ENCODE measurements around the gene SLC35C1.

Gene SLC35C1

GRCh38 chr11:45804761-45805304 is at the start of gene SLC35C1:
TSS of gene SLC35C1 (plus strand) at chr11:45805149. CDS start at chr11:45805802, 653 bp downstream.
- peak; percentile 12 for FAIRE-seq

DNA sequence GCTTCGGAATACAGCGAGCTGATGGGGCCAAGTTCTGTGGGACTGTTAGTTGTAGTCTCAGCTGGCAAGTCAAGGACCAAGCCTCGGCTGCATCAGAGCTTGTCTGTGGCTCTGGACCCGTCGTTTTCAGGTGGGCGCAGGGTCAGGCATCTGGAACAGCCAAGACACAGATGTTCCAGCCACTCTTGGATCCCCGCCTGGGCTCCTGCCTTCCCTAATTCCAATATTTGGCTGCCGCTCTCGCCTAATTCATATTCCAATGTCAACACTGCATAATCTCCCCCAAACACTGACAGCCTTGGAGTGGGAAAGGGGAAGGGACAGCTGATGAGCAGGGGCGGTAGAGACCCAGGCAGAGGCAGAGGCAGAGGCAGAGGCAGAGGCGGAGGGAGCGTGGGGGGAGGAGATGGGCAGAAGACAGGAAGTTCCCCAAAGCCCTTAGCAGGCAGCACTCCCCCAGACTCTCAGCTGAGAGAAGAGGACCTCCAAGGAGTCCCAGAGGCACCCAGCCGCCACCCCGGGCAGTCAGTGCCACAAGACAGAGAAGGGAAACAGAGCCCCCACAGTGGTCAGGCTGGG is 49.6 kb upstream of the SLC35C1 start:
- FAIRE-seq = no peak

DNA sequence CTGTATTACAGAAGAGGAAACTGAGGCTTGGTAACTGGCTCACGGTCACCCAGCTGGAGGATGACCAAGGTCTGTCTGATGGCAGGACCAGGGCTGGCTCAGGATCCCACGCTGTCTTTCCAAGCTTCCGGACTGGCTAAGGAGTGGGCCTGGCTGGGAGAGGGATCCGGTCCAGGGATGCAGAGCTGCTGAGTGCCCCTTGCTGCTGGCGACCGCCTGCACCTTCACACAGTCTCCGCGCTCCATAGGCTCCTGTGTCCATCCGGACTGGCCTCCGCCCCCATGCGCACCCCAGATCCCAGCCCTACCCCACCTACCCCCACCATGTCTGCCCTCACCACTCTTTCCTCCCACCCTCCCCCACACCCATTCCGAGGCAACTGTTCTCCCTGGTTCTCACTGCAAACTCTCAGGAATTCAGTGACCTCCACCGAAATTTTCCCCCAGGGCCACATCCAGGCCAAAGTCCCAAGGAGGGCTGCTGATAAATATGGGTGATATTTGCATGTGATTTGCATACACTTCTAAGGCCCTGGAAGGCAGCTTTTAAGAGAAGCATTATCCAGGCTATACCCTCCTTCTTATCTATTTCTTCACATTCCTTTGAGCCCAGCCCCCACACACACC is 48.5 kb upstream of the SLC35C1 start:
- no peak for FAIRE-seq

- FAIRE-seq = no peak
Measured at GRCh38 chr11:45757672-45758071, 47.3 kb upstream of the SLC35C1 start.

DNA sequence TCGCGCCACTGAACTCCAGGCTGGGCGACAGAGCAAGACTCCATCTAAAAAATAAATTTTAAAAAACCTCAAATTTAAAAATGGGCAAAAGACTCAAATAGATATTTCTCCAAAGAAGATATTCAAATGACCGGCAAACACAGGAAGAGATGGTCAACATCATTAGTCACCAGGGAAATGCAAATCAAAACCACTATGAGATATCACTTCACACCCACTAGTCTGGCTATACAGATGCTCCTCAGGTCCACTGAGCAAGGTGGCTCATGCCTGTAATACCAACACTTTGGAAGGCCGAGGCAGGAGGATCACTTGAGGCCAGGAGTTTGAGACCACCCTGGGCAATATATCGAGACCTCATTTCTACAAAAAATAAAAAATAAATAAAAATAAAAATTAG is 43.3 kb upstream of the SLC35C1 start:
- no peak for FAIRE-seq

DNA sequence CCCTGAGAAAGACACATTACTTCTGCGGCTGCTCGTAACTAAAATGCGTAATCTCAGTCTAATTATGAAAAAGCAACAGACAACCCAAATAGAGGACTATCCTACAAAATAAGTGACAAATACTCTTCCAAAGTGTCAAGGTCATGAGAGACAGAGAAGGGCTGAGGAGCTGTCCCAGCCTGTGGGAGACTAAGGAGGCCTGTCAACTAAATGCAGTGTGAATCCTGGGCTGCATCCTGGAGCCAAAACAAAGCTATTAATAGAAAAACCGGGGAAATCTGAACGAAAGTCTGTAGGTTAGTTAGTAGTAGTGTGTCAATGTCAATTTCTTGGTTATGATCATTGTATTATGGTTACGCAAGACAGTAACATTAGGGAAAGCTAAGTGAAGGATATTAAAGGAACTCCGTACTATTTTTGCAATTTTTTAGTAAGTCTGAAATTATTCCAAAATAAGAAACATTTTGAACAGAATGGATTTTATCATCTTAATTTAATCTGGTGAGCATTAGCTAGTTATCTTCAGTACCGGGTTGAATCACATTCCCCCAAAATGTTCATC is 39.8 kb upstream of the SLC35C1 start:
- FAIRE-seq = no peak

- FAIRE-seq = no peak
Measured at GRCh38 chr11:45765836-45766235, 39.1 kb upstream of the SLC35C1 start.

DNA sequence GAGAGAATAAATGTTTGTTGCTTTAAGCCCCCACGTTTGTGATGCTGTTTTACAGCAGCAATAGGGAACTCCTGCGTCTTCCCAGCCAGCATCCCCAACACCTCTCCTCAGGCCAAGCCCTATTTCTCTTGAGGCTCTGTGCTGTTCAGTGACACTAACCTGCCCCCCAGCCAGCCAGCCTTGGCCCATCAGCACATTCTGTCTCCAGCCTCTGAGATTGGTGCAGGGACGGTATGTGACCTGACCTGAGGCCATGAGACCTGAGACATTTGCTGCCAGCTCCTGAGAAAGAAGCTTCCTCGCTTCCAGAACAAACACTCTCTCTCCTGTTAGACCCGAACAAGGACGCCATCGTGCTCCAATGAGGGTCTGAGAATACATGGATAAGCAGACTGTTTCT is 38.5 kb upstream of the SLC35C1 start:
- no peak for FAIRE-seq

- no peak for FAIRE-seq
Measured at GRCh38 chr11:45768486-45768885, 36.5 kb upstream of the SLC35C1 start.

- no peak for FAIRE-seq
Measured at GRCh38 chr11:45769960-45770359, 35.0 kb upstream of the SLC35C1 start.

GRCh38 chr11:45771193-45771565 is 33.8 kb upstream of the SLC35C1 start:
- no peak for FAIRE-seq

- no peak for FAIRE-seq
Measured at GRCh38 chr11:45771566-45772448, 33.1 kb upstream of the SLC35C1 start.

DNA sequence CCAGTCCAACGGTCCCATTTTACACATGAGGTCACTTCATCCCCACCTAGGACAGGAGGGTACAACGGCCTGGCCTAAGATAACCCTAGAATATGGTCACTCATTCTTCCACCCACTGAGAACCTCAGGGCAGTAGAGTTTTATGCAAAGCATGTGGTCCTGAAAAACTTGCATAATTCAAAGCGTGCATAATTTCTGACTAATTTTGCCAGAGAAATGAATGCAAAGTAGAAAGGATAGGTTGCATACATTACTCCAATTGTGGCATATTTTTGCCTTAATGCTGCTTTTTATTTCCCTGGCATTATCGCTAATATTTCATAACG is 32.5 kb upstream of the SLC35C1 start:
- no peak for FAIRE-seq

DNA sequence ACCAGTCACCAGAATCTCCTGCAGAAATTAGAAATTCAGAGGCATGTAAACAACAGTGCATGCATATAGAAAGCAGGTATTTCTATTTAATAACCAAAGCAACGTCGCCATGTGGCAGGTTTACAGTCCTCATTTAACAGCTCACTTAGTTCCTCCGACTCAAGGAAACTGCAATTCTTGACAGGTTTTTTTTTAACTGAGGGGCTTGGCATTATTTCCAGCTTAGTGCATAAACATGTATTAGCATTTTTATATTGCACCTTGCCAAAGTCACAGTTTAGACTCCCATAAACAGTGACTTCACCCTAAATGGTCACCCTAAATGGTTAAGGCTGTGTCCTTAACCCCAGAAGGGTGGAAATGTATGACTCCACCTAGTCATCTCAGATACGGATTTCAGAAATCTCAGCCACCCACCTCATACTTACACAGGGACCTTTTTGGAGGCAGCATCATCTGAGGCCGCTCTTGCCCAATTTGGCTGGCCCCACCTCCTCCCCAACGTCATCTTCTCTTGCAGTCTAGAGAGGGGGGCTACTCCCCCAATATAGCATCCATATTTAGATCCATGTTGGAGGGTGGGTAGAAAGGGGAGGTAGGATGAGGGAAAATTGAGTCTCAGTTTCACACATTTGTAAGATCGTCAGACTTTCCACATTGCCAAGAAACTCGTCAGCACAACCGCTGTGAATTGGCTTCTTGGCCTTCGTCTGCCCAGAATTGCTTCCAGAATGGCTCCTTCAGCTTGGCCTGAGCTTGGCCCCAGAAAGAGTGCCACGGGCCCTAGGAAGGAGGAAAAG is 31.8 kb upstream of the SLC35C1 start:
- no peak for FAIRE-seq

DNA sequence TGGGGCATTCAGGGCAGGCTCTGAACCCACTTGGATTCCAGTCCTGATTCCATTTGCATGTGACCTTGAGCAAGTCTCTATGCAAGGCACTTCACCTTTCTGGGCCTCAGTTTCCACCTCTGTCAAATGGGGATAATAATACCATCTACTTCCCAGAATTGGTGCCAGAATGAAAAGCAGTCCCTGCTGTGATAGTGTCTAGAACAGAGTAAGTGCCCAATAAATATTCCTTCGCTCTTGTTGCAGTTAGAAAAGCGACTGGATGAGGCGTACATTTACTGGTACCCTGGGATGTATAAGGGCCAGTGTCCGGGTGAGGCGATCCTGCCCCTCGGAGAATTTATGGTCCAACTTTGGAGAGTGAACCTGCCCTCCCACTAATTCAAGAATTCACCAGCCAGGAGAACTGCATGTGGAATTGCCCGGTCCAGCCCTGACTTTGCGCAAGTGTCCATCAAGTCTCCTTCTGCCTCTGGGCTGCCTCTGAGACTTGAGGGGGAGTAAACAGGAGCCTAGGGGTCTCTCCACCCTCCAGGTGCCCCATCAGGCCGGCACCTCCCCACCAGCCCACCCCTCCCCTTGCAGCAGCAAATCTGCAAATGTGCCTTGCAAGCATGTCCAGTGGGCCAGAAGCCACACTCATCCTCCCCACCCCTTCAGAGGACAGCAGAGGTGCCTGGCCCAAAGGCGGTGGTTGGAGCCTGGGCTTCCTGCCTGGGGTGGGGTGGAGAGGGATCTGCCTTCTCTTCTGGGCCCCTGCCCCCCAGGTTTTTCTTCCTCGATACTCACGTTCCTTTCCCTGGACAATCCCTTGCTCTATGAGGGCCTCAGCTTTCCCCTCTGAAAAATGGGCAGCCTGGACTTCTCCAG is 30.9 kb upstream of the SLC35C1 start:
- no peak for FAIRE-seq

DNA sequence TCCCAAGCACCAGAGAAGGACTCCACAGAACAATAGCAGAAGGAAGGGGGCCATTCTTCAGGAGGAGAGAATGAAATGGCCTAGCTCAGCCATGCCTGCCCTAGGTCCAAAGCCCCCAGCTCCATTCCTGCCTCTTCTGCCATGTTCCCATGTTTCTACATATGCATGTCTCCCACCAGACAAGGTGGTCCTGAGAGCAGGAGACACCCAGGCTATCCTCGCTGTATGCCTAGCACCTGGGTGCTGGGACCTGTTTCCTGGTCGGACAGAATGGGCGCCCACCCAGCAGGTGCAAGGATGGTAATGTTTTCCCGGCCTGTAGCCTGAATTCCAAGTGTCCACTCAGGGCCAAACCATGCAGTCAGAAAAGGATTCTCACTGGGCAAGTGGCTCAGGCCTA is 30.2 kb upstream of the SLC35C1 start:
- FAIRE-seq = no peak

DNA sequence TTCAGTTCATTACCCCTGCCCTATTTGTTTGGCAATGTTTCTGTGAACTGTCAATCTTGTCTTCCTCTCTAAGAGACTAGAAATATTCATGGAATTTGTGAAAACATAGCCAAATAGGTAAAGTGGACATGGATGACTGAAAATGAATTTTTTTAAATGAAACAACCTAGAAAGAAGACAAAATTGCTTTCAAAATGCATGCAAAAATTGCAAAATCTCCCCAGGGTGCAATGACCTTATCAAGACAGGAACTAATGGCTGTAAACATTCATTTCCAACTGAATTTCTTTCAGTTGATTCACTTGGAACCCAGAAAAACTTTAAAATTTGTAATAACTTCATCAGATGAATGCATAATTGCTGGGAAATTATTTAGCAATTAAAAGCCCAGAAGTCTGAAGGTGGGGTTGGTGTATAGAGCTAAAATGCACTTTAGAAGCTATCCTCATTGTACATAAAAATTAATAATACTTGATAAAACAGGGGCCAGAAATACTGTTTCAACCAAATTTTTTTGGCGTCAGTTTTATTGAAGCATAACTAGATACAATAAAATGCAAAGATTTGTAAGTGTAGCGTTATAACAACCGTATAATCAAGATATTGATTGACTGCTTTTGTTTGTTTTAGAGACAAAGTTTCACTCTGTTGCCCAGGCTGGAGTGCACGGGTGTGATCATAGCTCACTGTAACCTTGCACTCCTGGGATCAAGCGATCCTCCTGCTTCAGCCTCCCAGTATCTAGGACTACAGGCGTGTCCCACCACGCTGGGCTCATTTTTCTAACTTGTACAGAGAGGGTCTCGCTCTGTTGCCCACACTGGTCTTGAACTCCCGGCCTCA is 27.6 kb upstream of the SLC35C1 start:
- FAIRE-seq = no peak

GRCh38 chr11:45778341-45778740 is 26.6 kb upstream of the SLC35C1 start:
- no peak for FAIRE-seq

DNA sequence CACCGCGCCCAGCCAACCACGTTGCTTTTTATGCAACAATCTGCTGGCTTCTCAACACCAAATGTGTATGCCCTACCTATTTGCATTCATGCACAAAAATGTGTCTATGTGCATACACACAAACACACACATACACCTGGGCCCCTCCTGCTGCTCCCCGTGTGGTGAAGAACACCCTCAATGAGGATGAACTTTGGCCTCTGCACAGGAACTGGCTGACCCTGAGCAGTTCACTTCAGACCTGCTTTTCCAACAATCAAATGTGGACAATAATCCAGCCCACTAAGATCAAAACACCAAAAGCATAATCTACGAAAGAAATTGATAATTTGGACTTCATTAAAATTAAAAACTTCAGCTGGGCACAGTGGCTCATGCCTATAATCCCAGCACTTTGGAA is 25.3 kb upstream of the SLC35C1 start:
- FAIRE-seq = no peak

GRCh38 chr11:45786272-45786671 is 18.7 kb upstream of the SLC35C1 start:
- FAIRE-seq = no peak

DNA sequence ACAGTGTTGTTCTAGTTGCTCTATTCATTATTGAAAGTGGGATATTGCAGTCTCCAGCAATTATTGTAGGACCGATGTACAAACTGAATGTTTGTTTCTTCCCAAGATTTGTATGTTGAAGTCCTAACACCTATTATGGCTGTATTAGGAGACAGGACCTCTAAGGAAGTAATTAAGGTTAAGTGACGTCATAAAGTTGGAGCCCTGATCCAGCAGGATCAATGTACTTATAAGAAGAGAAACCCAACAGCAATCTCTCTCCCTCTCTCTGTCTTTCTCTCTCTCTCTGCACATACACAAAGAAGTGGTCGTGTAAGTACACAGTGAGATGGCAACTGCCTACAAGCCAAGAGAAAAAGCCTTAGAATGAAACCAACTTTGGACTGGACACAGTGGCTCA is 16.1 kb upstream of the SLC35C1 start:
- no peak for FAIRE-seq

Data from endometrium (tissue), 2 donors.